Forelimb muscle (tissue), 1 donor: Measurements from ENCODE around the gene PRPF40A. TPM values are rescaled to one million over a fixed set of nuclear protein-coding genes. Genes with fewer than 3 reads are reported as not detected.

ENCODE experiments used
- DNase-seq: peaks from one replicate; pipeline ENCODE4 v3.0.0-alpha.2; 2013; ENCODE audit warnings: low read depth
- polyA plus RNA-seq: library from polyadenylated mRNA; unstranded; fragments of 120-200 nt; gene quantifications from one replicate; pipeline ENCODE4 v1.2.1, GENCODE V29; 2013; ENCODE audit not compliant: insufficient read length

PRPF40A gene
- polyA plus RNA-seq, 1 donor = 74.0 TPM

DNA sequence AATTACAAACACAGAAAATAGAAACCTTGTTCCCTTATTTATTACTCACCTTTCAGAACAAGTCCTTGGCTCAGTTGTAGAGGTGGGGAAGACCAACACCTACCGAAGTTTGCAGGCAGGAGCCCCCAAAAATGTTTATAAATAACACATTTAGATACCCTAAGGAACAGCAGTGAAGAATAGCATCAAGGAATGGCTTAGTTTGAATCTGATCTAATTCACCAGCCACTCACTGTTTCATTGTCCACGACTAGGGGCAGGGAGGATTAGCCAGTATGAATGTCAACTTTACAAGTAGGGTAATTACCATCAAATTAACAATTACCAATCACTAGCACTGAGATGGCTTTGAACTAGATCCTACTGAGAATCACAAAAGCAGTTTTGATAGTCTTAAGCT is 65.4 kb downstream of the PRPF40A start:
- DNase-seq = no peak

DNA sequence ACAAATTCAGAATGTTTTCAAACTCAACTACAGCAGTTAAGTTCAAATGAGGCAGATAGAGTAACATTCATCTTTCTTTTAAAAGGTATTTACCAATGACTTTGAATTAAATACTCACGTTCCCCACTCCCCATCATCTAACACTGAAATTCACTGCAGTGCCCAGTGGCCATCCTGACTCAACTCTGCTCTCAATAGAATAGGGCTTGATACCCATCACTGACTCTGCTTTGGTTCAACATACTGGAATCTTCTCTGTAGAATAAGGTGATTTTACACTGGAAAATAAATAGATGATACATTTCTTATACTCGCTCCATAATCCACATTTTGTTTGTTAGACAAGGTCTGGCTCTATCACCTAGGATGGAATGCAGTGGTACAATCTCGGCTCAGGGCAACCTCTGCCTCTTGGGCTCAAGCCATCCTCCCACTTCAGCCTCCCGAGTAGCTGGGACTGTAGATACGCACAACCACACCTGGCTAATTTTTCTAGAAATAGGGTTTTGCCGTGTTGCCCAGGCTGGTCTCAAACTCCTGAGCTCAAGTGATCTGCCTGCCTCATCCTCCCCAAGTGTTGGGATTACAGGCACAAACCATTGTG is 66.4 kb downstream of the PRPF40A start:
- no peak for DNase-seq

DNA sequence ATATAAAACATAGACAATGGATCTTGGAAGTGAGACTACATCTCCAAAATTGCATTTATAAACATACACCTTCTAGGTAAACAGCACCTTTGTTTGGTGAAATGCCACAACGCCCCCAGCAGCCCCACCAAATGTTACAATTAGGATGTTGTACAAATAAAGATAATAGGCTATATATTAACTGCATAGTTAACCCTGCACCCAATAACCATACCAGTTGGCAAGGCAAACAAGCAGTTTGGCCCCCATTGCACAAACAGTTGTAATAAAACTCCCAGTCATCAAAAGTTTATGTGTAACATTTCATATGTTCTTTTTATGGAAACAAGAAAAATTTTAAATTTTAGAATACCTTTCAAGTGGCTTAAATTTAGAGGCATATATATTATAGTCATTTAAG is 67.3 kb downstream of the PRPF40A start:
- no peak for DNase-seq

DNA sequence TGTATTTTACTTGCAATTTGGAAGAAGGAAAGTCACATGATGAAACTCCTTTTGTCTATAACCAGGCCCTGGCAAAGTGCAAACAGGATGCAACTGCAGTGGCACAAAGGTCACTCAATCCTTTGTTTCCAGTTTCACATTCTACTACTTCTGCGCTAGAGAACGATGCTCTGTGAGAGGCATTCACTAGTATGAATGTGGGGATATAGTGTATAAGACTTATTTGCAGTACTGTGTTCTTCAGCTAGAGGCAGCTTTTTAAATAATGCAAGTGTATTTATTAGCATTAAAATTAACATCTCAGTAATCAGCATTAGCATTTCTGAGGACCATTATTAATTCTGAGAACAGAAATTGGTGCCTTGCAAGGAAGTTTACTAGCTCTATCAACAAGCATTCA is 68.9 kb downstream of the PRPF40A start:
- DNase-seq = no peak

DNA sequence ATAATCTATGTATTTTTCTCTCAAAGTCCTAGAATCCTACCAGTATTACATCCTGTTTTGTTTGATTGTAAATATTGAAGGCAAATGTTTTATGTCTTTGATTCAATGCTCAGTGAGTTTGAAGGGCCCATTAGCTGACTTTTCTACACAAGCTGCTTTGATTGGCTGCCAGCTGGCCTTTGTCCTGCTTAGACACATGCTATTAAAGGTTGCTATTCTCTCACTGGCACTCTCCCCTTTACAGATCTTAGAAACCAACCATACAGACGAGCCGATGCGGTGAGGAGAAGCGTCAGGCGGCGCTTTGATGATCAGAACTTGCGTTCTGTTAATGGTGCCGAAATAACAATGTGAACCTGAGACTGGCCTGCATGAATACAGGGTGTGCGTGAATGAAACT is 69.7 kb downstream of the PRPF40A start:
- DNase-seq = no peak

DNA sequence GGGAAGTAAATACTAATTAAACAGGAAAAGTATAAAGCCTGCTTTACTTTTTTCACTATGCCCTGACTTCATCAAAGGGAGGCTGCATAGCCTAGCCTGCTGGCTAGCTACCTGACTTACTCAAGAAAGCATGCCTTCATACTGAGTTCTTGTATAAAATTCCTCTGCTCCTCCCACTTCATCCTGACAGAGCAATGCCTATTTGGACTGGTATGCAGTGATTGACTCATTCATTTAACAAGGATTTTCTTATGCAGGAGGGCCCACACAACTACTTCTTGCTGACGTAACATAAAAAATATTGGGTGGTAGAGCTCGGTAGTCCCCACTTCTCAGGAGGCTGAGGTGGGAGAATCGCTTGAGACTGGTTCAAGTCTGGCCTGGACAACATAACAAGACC is 70.5 kb downstream of the PRPF40A start:
- DNase-seq = no peak

DNA sequence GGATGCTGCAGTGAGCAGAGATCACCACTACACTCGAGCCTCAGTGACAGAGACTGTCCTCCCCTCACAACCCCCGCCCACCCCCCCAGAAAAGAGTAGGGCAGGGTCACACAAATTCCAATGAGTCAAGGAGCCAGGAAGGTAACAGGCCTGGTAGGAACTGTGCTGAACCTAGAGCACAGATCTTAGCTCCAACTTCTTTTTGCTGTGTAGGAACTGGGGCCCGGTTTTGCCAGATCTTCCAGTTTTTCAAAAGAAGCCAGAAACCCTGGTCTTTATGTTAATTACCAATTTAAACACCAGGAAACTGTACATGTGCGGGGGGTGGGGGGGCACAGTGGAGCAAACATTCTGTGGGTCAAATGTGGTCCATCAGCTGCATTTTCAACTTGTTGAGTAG is 71.0 kb downstream of the PRPF40A start:
- DNase-seq = no peak

DNA sequence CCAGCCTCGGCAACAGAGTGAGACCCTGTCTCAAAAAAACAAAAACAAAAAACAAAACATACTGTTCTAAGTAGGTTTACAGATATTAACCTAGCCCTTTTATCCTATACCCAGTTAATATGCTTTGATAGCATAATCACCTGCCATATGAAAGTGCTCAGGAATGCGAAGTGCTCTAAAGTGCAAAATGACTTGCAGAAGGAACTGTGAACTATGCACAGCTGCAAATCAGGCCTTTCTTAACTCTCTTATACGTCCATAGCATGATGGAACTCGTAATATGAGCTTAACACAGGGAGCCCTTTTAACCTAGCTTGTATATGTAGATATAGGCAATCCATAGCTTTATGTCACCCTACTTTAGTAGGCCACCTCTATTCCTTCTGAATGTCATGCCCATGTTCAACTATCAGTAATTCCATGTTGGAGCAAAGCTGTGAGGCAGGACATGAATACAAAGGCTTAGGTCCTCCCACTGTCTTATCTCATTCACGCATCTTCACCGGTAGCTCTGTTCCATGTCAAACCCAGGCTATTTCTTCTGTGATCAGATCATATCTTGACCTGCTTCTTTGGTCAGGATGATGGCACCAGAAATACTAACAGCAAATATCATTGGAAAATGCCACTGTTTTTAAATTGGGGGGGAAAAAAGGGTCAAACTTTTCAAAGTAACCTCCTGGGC is 72.9 kb downstream of the PRPF40A start:
- no peak for DNase-seq

DNA sequence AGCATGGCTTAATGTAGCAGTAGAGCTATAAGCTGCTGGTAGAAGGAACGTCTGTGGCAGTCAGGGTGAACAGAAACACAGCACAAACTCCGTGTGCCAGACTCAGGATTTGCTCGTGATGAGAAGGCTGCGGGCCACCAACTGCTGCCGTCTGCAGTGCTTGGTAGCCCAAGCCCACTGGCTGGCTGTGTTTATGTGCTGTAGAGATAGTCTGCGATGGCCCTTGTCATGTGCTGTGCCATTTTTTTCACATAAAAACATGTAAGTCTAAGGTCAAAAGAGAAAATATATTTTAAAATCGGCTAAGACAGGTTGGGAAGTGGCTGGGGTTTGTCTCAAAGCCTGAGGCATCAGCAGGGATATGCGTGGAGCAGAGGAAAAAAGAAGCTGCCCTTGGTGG is 78.7 kb downstream of the PRPF40A start:
- no peak for DNase-seq

DNA sequence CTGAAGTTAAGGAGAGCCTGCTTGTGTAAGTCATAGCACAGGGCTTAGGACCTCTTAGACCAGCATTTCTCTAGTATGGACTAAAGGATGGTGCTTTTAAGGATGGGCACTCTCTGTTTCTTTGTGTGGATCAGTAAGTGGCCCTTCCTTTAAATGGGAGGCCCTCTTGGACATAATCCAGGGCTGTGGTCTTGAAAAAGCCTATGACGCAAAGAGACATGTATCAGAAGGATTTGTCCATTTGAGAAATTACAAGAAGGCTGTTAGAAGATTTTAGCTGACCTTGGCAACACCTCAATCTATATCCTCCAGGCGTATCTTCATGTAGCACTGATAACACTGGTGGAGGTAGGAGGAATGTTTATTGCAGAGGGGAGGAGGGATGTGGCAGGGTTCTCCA is 79.2 kb downstream of the PRPF40A start:
- no peak for DNase-seq

DNA sequence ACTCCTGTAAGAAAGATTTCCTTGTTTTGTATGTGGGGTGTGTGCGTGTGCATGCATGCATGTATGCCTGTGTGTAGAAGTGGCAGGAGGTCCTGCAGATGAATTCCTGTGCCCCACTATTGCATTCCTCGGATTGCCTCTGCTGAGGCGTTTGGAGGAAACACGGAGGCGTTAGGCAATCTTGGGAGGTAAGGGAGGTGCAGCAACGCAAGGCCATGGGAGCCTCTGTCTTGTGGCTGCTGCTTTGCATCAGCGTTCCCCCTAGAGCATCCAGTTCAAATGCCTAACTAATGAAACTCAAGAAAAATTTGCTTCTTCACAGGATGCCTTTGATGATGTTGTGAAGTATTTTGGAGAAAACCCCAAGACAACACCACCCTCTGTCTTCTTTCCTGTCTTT is 80.0 kb downstream of the PRPF40A start:
- no peak for DNase-seq

DNA sequence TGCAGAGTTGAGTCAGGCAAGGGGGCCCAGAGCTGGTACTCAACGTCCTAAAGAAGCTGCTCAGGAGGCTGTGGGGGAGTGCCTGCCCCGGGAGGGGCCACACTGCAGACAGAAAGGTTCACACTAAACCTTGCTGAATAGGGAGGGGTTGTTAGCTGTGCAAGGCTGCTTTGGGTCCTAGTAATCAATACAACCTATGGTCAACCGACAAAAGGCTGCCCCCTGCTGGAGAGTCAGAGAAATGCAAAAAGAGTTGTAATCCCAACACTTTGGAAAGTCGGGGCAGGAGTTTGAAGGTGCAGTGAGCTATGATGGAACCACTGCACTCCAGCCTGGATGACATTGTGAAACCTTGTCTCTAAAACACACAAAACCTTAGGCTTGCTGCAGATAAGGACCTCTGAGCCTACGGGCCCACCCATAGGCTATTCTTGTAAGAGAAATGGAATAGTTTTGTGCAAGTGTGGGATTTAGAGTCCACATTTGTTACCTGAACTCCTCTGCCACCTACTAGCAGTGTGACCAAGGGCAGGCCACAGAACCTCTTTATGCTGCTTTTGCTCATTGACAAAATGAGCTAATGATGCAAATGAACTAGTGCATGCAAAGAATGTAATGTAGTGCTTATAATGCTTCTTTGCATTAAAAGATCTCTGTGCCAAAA is 81.5 kb downstream of the PRPF40A start:
- no peak for DNase-seq

DNA sequence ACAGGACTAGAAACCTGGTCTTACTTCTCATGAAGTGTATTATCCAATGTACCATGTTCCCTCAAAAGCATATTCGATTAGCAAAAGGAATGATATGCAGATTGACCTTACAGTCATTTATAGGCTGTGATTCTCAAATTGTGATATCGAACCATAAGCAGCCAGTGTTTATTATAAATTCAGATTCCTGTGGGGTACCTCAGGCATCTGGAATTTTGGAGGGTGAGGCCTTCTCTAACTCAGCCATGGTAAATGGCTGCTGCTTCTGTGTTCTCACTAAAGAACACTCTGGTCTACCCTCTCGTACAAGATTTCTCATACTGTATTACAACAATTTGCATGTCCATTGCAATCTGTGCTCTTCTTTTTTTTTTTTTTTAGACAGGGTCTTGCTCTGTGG is 84.5 kb downstream of the PRPF40A start:
- no peak for DNase-seq

DNA sequence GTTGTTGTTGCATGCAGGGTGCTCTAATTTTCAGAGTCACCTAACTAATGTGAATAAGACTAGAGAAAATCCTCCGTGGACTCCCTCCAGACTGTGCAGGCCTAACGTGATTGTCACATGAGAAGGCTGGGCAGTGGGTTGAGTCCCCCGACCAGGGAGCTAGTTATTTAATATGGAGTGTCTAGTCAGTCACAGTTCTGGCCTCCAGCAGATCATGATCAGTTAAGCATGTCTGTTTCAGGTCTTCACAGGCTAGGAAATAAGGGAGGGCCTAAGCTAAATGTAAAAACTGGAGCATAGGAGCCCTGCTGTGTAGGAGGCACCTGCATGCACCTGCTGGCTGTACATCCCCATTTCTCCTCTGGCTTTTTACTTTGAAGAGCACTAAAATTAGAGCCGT is 86.8 kb downstream of the PRPF40A start:
- no peak for DNase-seq

DNA sequence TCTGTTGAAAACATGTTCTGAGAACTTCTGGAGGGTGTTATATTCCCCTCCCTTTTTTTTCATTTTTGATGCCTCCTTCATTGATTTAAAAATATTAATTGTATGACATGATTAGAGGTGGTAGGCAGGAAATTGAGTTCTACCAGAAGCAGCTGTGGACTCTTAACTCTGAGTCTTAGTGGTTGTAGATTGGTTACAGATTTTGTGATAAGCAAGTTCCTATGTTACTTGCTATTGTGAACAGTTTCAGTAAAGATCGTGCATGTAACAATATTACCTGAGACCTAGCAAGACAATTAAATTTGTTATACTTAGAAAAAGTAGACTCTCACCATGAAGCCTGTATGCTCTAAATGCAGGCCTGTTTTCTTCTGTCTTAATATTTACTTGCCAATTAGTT is 88.1 kb downstream of the PRPF40A start:
- no peak for DNase-seq

DNA sequence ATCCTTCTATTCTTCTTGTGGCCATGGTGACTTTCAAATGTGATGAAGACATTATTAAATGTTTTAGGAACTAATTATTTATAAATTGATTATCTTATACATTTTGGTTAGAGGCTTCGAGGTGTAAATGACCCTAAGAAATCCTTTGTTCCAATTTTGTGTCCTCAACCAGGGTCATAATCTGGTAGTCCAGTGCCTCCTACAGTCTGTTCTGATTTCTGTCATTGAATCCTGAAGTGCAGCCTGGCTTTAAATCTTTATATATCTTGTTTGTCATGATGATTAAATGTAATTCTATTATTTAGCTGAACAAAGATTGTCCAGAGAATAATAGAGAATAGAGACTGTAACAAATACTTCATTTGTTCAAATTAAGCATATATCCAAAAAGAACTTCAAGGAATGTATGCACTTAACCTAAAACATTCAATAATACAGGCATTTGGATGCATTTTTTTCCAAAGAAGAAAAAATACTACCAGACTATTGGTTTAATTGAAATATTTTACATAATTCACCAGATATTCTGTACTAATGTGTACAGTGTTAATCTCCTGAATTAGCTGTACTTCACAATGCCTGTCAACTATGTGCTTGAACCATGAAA is 89.8 kb downstream of the PRPF40A start:
- no peak for DNase-seq

DNA sequence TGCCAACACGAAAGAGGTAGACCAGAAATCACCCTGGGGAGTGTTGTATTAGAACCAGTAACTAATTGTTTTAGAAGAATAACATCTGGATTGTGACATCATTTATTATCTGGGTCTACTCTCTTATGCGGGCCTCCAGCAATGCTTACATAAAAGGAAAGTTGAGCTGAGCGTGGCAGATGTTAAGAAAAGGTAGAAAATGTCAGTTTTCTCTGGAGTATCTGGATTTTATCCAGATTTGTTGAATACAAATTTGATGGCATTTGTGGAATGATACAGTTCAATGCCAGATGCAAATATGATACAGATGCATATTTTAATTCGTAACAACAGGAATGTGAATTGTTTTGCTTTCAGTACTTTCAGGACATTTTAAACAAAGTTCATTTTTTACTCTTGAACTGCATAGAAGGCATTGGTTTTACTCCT is 90.3 kb downstream of the PRPF40A start:
- DNase-seq = no peak

DNA sequence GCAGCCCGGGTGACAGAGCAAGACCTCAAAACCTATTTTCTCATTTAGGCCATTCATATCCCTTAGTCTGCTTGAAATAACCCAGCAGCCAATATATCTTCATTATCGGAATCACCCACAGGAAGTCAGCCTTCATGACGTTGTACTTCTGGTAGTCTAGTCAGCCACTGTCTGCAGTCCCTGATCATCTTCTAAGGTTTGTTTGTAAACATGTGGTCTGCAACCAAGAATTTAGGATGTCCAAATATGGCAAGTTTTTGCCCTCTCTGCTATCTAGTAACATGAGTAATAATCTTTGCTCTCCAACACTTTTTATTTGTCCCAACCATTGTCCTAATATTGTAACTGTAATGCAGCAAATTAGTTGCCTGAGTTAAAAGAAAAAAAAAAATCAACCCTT is 92.5 kb downstream of the PRPF40A start:
- no peak for DNase-seq

DNA sequence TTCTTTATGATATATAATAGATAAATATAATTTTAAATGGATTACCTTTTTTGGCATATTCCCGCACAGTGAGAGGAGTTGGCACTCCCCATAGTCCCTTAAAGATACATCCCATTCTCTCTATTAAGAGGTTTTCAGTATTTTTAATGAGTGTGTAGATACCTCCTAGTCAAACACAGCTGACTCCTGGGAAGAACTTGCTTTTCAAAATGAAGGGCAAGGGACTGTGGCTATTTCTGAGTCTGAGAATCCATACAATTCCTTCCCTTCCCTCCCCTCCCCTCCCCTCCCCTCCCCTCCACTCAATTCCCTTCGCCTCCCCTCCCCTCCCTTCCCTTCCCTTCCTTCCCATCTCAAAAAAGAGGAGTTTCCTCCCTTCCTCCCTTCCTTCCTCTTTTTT is 93.5 kb downstream of the PRPF40A start:
- DNase-seq = no peak

DNA sequence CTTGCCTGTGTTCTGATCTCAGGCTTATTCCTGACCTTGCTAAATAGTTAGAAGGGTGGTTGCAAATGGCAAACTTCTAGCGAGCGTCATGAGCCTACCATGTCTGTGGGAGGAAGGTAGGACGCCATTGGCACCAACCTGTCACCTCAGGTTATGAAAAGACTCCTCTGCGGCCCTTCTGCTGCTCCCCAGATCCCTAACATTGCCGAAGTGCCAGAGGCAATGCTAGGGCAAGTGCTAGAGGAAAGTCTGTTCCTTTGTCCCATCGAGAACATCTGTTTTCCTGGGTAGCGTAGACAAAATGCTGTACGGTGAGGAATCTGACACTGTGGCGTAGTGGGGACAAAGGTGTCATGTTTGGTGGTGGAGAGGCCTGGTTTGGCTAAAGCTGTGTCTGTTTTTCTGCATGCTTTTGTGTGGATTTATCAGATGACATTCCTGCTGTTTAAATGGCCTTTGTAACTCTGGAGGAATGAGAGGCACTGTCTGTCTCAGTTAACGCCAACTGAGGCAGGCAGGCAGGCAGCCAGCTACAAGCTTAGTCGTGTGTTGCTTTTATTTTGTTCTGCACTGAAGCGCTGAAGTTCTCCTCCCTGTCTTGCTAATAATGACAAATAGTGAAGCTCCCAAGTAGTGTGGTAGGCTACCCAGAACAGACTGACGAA is 94.1 kb downstream of the PRPF40A start:
- no peak for DNase-seq

DNA sequence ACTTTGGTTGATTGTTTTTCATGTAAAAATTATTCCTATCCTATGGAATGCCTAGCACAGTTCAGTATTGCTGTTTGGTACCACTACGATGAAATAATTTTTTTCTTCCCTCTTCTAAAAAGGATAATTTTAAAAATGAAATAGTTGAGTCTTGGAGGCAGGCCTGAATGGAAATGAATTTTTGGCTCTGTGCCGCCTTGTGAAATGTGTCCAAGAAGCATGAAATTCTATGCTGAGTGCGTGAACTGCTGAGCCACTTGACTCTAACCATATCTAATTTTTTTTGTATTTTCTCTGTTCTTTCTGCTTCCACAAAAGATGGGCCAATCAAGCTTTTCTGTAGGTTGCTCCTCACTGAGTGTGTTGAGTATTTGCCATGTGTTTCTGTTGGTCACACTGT is 95.0 kb downstream of the PRPF40A start:
- no peak for DNase-seq

DNA sequence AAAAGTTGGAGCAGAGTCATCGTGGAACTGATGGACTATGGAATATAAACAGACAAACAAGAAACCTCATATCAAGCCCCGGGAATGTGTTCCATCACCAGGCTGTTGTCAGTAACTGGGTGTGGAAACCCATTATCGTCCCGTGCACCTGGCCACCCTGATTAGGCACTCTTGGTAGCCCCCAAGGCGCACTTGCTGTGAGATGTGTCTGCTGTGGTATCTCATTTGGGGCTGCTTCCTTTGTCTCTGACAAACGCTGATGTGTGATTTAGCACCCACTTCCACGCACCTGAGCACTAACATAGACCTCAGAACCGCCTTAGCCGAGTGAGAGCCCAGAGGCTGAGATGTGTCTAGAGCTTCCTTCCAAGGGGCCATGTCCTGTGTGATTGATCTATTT is 96.3 kb downstream of the PRPF40A start:
- no peak for DNase-seq
